B cell (primary cell): ENCODE results near the gene ZNF723. TPM values are rescaled to one million over a fixed set of nuclear protein-coding genes. Genes with fewer than 3 reads are reported as not detected.
A peak's percentile ranks its signal among the peaks of the same experiment; 100 is the strongest.

ENCODE experiments used
- ATAC-seq: fragments of 200-7000 bp; cut with Tn5 transposase; one replicate; pipeline ENCODE4 v1.10.0; 2021; ENCODE audit warnings: low read depth, mild to moderate bottlenecking, moderate number of reproducible peaks, moderate library complexity
- CTCF ChIA-PET: fragments of 350-600 bp; sonication (Branson Sonifier 250); formaldehyde crosslinking; loops from one replicate; lab custom pipeline; 2021; ENCODE audit warnings: antibody characterized with exemption, inconsistent platforms; lab: Charles Lee
- POLR2A ChIA-PET: fragments of 350-600 bp; sonication (Branson Sonifier 250); formaldehyde crosslinking; loops from one replicate; lab custom pipeline; 2021; ENCODE audit warnings: antibody characterized with exemption; lab: Charles Lee
- DNase-seq: peaks from one replicate; pipeline ENCODE4 v3.0.0; 2013
- H2AFZ ChIP-seq: 2 replicates; pipeline ENCODE4 v1.6.1; 2012; ENCODE audit warnings: mild to moderate bottlenecking, low read depth, low read length; ENCODE audit not compliant: insufficient read depth, poor library complexity, severe bottlenecking
- H3K27ac ChIP-seq, 2 donors: 1 replicate in 1 of 2; 2 replicates in 1 of 2; pipeline ENCODE4 v1.5.1; 2012 to 2013; ENCODE audit warnings: low read length in 2 of 2, mild to moderate bottlenecking in 2 of 2, moderate library complexity in 1 of 2
- H3K27me3 ChIP-seq, 4 experiments: fragments of 200-600 bp in 1 of 4; sonication (generic) in 1 of 4; replicated peaks in 1 of 4; 1 replicate in 2 of 4; 2 replicates in 2 of 4; pipeline versions ENCODE4 v1.6.1 to v1.7.0; 2013 to 2016; ENCODE audit warnings: low read length in 3 of 4, mild to moderate bottlenecking in 2 of 4, mixed read lengths in 1 of 4, moderate library complexity in 1 of 4; ENCODE audit not compliant: insufficient read depth in 4 of 4, control insufficient read depth in 3 of 4; ENCODE audit errors: control extremely low read depth in 1 of 4
- H3K36me3 ChIP-seq, 2 experiments: replicated peaks in 1 of 2; 1 replicate in 1 of 2; 2 replicates in 1 of 2; pipeline versions ENCODE4 v1.6.1 to v1.7.1; 2013; ENCODE audit warnings: low read length in 1 of 2; ENCODE audit not compliant: insufficient read depth in 2 of 2, control insufficient read depth in 1 of 2; ENCODE audit errors: control extremely low read depth in 1 of 2, extremely low read depth in 1 of 2
- H3K4me1 ChIP-seq, 2 donors: fragments of 200-600 bp in 1 of 2; sonication (generic) in 1 of 2; 1 replicate in 1 of 2; 2 replicates in 1 of 2; pipeline versions ENCODE4 v1.5.1 to v1.6.1; 2013 to 2017; ENCODE audit warnings: low read length in 2 of 2; ENCODE audit not compliant: control insufficient read depth in 2 of 2, insufficient read depth in 2 of 2
- H3K4me2 ChIP-seq: replicated peaks from 2 replicates; pipeline ENCODE3; 2012; ENCODE audit warnings: mild to moderate bottlenecking, low read depth, low read length; ENCODE audit not compliant: poor library complexity, severe bottlenecking
- H3K4me3 ChIP-seq, 5 experiments: fragments of 200-600 bp in 1 of 5; sonication (generic) in 1 of 5; 1 replicate in 3 of 5; 2 replicates in 2 of 5; pipeline versions ENCODE4 v1.5.1 to v1.7.0; 2011 to 2016; ENCODE audit warnings: low read length in 4 of 5, mild to moderate bottlenecking in 4 of 5, low read depth in 2 of 5, control low read depth in 1 of 5, moderate library complexity in 1 of 5; ENCODE audit not compliant: insufficient read depth in 1 of 5; ENCODE audit errors: control extremely low read depth in 1 of 5, extremely low read depth in 1 of 5
- H3K79me2 ChIP-seq: fragments of 200-600 bp; sonication (generic); one replicate; pipeline ENCODE4 v1.6.0; 2016; ENCODE audit warnings: low read length; ENCODE audit not compliant: control insufficient read depth, insufficient read depth
- H3K9ac ChIP-seq: fragments of 200-600 bp; sonication (generic); 2 replicates; pipeline ENCODE4 v1.6.1; 2017; ENCODE audit warnings: mild to moderate bottlenecking, low read length, moderate library complexity
- H3K9me3 ChIP-seq, 3 donors: one replicate each; pipeline versions ENCODE4 v1.6.1 to v1.7.1; 2013; ENCODE audit warnings: low read length in 2 of 3; ENCODE audit not compliant: control insufficient read depth in 2 of 3, insufficient read depth in 1 of 3; ENCODE audit errors: control extremely low read depth in 1 of 3
- H4K20me1 ChIP-seq: 2 replicates; pipeline ENCODE4 v1.6.0; 2012; ENCODE audit warnings: mild to moderate bottlenecking, low read length; ENCODE audit not compliant: insufficient read depth, control insufficient read depth, poor library complexity, severe bottlenecking
- H3K27ac Mint-ChIP-seq: one replicate; pipeline ENCODE4 v1.8.0; 2021; ENCODE audit warnings: mixed read lengths
- H3K27me3 Mint-ChIP-seq: one replicate; pipeline ENCODE4 v1.8.0; 2021; ENCODE audit warnings: mixed read lengths
- H3K4me1 Mint-ChIP-seq: one replicate; pipeline ENCODE4 v1.8.0; 2021; ENCODE audit warnings: mixed read lengths
- H3K4me3 Mint-ChIP-seq: one replicate; pipeline ENCODE4 v1.8.0; 2021; ENCODE audit warnings: mixed read lengths
- H3K9me3 Mint-ChIP-seq: one replicate; pipeline ENCODE4 v1.8.0; 2022; ENCODE audit warnings: mixed read lengths; ENCODE audit not compliant: insufficient read depth
- EZH2 ChIP-seq: IDR thresholded peaks from 2 replicates; pipeline ENCODE4 v1.6.1; 2012; ENCODE audit warnings: borderline replicate concordance, low read depth, mild to moderate bottlenecking, moderate library complexity, low read length; ENCODE audit not compliant: insufficient read depth, poor library complexity, severe bottlenecking
- WGBS: methylation state at CpG from one replicate; pipeline ENCODE4 v1.1.5; 2013; ENCODE audit warnings: missing lambda C conversion rate; ENCODE audit not compliant: insufficient coverage; 5-methylcytosine and 5-hydroxymethylcytosine counted together
- intact Hi-C: fragments of 100-400 bp; cut with micrococcal nuclease; formaldehyde crosslinking; loops from one replicate; pipeline ENCODE4 v1.10.0; 2022
- polyA plus RNA-seq: library from polyadenylated mRNA; depleted of rRNA; stranded (reverse); fragments of >200 nt; gene quantifications from 2 replicates; pipeline ENCODE4 v1.2.3, GENCODE V29; 2012
- total RNA-seq, 2 donors: library from RNA; stranded (reverse); fragments of 120-200 nt in 1 of 2; gene quantifications; 1 replicate in 1 of 2; 2 replicates in 1 of 2; pipeline versions ENCODE4 v1.2.3 to v1.2.4, GENCODE V29; 2013 to 2022
- TF ChIP-seq, protein P1 (sequence below): fragments of 200-600 bp; IDR thresholded peaks from one replicate; pipeline ENCODE4 v1.8.0; 2022; ENCODE audit warnings: antibody characterized with exemption, mild to moderate bottlenecking

The ZNF723 gene
- total and polyA plus RNA-seq, 2 donors (not counting 1 experiment from before 2014, with no cell fraction given): not detected

DNA sequence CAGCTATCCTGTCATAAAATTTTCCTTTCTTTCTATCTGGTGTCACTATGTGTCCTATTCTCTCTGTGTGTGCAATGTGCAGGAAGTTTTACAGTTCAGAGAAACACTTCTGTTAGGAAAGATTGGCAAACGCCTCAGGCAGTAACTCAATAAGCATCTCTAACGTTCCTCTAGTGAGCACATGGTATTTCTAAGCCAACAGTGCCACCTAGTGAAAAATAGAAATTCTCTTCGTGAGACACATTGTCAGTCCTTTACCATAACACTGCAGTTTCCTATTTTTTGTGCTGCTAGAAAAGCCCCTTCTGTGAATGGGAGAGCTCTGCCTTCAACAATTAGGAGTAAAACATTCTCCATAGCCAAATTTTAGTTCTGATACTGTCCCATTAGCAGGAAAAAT, 50.7 kb downstream of the ZNF723 start:
- H3K4me3 Mint-ChIP-seq: no peak overlapping the region
- CTCF ChIA-PET: no interaction called here
- Histone ChIP-seq H3K4me3 (no peak overlapping the region), H3K27me3 (no peaks in the 10 kb centered on the region), H3K27ac (no peak overlapping the region), H4K20me1 (no peaks in the 10 kb centered on the region), H3K36me3 (no peaks in the 10 kb centered on the region), H3K4me1 (no peaks in the 10 kb centered on the region), H2AFZ (no peak overlapping the region), H3K9me3 (peaks cover 3 to 9% (median 5%) of the 10 kb centered on the region in 3 donors), H3K4me2 (no peak overlapping the region), H3K79me2 (no peaks in the 10 kb centered on the region), H3K9ac (no peak overlapping the region)
- TF ChIP-seq, protein P1, sequence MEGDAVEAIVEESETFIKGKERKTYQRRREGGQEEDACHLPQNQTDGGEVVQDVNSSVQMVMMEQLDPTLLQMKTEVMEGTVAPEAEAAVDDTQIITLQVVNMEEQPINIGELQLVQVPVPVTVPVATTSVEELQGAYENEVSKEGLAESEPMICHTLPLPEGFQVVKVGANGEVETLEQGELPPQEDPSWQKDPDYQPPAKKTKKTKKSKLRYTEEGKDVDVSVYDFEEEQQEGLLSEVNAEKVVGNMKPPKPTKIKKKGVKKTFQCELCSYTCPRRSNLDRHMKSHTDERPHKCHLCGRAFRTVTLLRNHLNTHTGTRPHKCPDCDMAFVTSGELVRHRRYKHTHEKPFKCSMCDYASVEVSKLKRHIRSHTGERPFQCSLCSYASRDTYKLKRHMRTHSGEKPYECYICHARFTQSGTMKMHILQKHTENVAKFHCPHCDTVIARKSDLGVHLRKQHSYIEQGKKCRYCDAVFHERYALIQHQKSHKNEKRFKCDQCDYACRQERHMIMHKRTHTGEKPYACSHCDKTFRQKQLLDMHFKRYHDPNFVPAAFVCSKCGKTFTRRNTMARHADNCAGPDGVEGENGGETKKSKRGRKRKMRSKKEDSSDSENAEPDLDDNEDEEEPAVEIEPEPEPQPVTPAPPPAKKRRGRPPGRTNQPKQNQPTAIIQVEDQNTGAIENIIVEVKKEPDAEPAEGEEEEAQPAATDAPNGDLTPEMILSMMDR: peak; percentile 29
- TF ChIP-seq EZH2: no peak
- H3K9me3 Mint-ChIP-seq: peaks cover 6% of the 10 kb centered on the region
- no peaks in the 10 kb centered on the region for H3K4me1 Mint-ChIP-seq
- 0% methylated on average over 1 of the region's 3 CpGs for WGBS
- no peak overlapping the region for H3K27ac Mint-ChIP-seq
- H3K27me3 Mint-ChIP-seq: no peaks in the 10 kb centered on the region
- intact Hi-C loops: no loop called here
- DNase-seq: peak; percentile 22
- ATAC-seq: no peak
- POLR2A ChIA-PET: no interaction called here

DNA sequence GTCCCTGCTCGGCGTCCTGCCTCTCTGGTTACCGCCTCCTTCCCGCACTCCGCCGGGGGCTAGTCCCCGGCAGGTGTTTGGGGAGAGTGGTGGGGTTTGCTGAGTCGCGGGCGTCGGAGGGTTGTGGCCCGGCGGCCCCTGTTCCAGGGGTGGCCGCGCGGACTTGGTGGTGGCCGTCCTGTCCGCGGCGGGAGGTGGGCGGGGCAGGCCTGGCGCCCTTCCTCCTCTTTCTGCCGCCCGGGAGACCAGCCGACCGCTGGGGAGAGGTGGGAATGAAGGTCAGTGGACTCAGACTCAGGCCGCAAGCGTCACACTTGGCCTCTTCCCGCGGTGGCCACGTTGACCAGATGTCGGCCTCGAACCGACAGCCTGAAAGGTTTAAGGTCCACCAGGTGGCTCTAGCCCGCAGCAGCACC, 61.8 kb downstream of the ZNF723 start:
- DNase-seq (no peak), ATAC-seq (no peak)
- H3K4me3 ChIP-seq: no peak overlapping the region
- no peaks in the 10 kb centered on the region for H3K79me2 ChIP-seq
- intact Hi-C loops: no loop called here
- Mint-ChIP-seq H3K27me3 (no peaks in the 10 kb centered on the region), H3K4me3 (no peak overlapping the region), H3K27ac (no peak overlapping the region), H3K4me1 (no peaks in the 10 kb centered on the region), H3K9me3 (peaks cover 7% of the 10 kb centered on the region)
- ChIA-PET CTCF (no interaction called here), POLR2A (no interaction called here)
- no peak overlapping the region for H2AFZ ChIP-seq
- no peaks in the 10 kb centered on the region for H4K20me1 ChIP-seq
- 92% methylated on average over 20 of the region's 35 CpGs for WGBS
- no peaks in the 10 kb centered on the region for H3K27me3 ChIP-seq
- no peak overlapping the region for H3K27ac ChIP-seq
- no peaks in the 10 kb centered on the region for H3K4me1 ChIP-seq
- no peak overlapping the region for H3K9ac ChIP-seq
- H3K4me2 ChIP-seq: no peak overlapping the region
- H3K9me3 ChIP-seq: peaks cover 0 to 38% (median 5%) of the 10 kb centered on the region in 3 donors
- H3K36me3 ChIP-seq: no peaks in the 10 kb centered on the region
- TF ChIP-seq, protein P1: no peak
- no peak for TF ChIP-seq EZH2
